Measurements from ENCODE around the gene MAP2K2.

MAP2K2 gene

GRCh38 chr19:4058693-4059452 is 65.0 kb downstream of the MAP2K2 start:
- no peak for DNase-seq

GRCh38 chr19:4057931-4058692 is 65.8 kb downstream of the MAP2K2 start:
- no peak for DNase-seq

GRCh38 chr19:4055209-4055552 is 68.7 kb downstream of the MAP2K2 start:
- DNase-seq, result no peak

- DNase-seq, result no peak
These were observed 69.3 kb downstream of the MAP2K2 start for GRCh38 chr19:4054441-4055208.

- no peak for DNase-seq
These were observed 70.2 kb downstream of the MAP2K2 start for GRCh38 chr19:4053423-4054324.

GRCh38 chr19:4052993-4053422 is 70.9 kb downstream of the MAP2K2 start:
- no peak for DNase-seq

- no peak for DNase-seq
These were observed 71.6 kb downstream of the MAP2K2 start for GRCh38 chr19:4052114-4052992.

- no peak for DNase-seq
These were observed 72.5 kb downstream of the MAP2K2 start for GRCh38 chr19:4051175-4052101.

- DNase-seq, result no peak
These were observed 74.5 kb downstream of the MAP2K2 start for GRCh38 chr19:4049432-4049831.

- DNase-seq, result no peak
These were observed 76.8 kb downstream of the MAP2K2 start for GRCh38 chr19:4046946-4047683.

- DNase-seq, result no peak
These were observed 77.6 kb downstream of the MAP2K2 start for GRCh38 chr19:4046362-4046691.

- no peak for DNase-seq
These were observed 78.1 kb downstream of the MAP2K2 start for GRCh38 chr19:4045597-4046361.

GRCh38 chr19:4044990-4045465 is 78.9 kb downstream of the MAP2K2 start:
- no peak for DNase-seq

GRCh38 chr19:4043966-4044715 is 79.8 kb downstream of the MAP2K2 start:
- no peak for DNase-seq

GRCh38 chr19:4043401-4043800 is 80.5 kb downstream of the MAP2K2 start:
- no peak for DNase-seq

- DNase-seq, result no peak
These were observed 81.2 kb downstream of the MAP2K2 start for GRCh38 chr19:4042731-4043082.

- DNase-seq, result no peak
These were observed 81.7 kb downstream of the MAP2K2 start for GRCh38 chr19:4042064-4042730.
